Thyroid gland (tissue), 4 donors: ENCODE measurements around the gene LARGE1.

ENCODE experiments used
- CTCF ChIP-seq, 6 experiments: fragments of 200-600 bp in 3 of 6; fragments of 450-650 bp in 3 of 6; sonication (generic) in 3 of 6; IDR thresholded peaks; one replicate each; pipeline ENCODE4 v1.5.1; 2016 to 2019; ENCODE audit warnings: antibody characterized with exemption in 6 of 6, mild to moderate bottlenecking in 2 of 6, inconsistent platforms in 1 of 6, moderate library complexity in 1 of 6
- POLR2A ChIP-seq, 2 donors: fragments of 450-650 bp; IDR thresholded peaks; one replicate each; pipeline ENCODE4 v1.6.1; 2017; ENCODE audit warnings: antibody characterized with exemption in 2 of 2, mild to moderate bottlenecking in 2 of 2, moderate library complexity in 1 of 2

GRCh38 chr22:33539902-33540751 lies 380.1 kb downstream of the LARGE1 start:
- TF ChIP-seq POLR2A (IDR thresholded peaks at IDR 0.05) (no peak), CTCF (IDR thresholded peaks at IDR 0.05) (no peak)
